ENCODE results near the gene CCDC195.

CCDC195 gene

GRCh38 chr2:224716201-224716600, at the start of gene CCDC195:
CCDC195 (minus strand) TSS chr2:224716365; CDS start chr2:224716365, 0 bp downstream.
- no peak for DNase-seq

GRCh38 chr2:224764565-224765236, 48.5 kb upstream of the CCDC195 start:
- no peak for DNase-seq

- DNase-seq = no peak
These were observed 41.9 kb upstream of the CCDC195 start for GRCh38 chr2:224757934-224758548.

GRCh38 chr2:224753743-224754540, 37.8 kb upstream of the CCDC195 start:
- DNase-seq = no peak

GRCh38 chr2:224751996-224752698, 36.0 kb upstream of the CCDC195 start:
- DNase-seq = no peak

GRCh38 chr2:224749136-224749535, 33.0 kb upstream of the CCDC195 start:
- DNase-seq = no peak

GRCh38 chr2:224747765-224748164, 31.6 kb upstream of the CCDC195 start:
- no peak for DNase-seq

GRCh38 chr2:224736227-224736626, 20.1 kb upstream of the CCDC195 start:
- no peak for DNase-seq

- DNase-seq = no peak
These were observed 18.8 kb upstream of the CCDC195 start for GRCh38 chr2:224734949-224735348.

GRCh38 chr2:224731665-224732064, 15.5 kb upstream of the CCDC195 start:
- no peak for DNase-seq

- DNase-seq = no peak
These were observed 13.3 kb upstream of the CCDC195 start for GRCh38 chr2:224729435-224729834.

- DNase-seq = no peak
These were observed 8.2 kb upstream of the CCDC195 start for GRCh38 chr2:224724331-224724730.

- no peak for DNase-seq
These were observed 7.5 kb upstream of the CCDC195 start for GRCh38 chr2:224723586-224724217.

GRCh38 chr2:224722770-224723169, 6.6 kb upstream of the CCDC195 start:
- no peak for DNase-seq

GRCh38 chr2:224722250-224722649, 6.1 kb upstream of the CCDC195 start:
- no peak for DNase-seq

GRCh38 chr2:224716921-224717320, 756 bp upstream of the CCDC195 start:
- no peak for DNase-seq

- DNase-seq = no peak
These were observed 4.1 kb downstream of the CCDC195 start for GRCh38 chr2:224711859-224712665.

- no peak for DNase-seq
These were observed 4.8 kb downstream of the CCDC195 start for GRCh38 chr2:224711381-224711780.

- DNase-seq = no peak
These were observed 6.9 kb downstream of the CCDC195 start for GRCh38 chr2:224709301-224709700.

- DNase-seq = no peak
These were observed 21.7 kb downstream of the CCDC195 start for GRCh38 chr2:224694502-224694901.

- no peak for DNase-seq
These were observed 24.6 kb downstream of the CCDC195 start for GRCh38 chr2:224691563-224691962.

GRCh38 chr2:224690868-224691267, 25.3 kb downstream of the CCDC195 start:
- no peak for DNase-seq
